ENCODE results near the gene MAP6D1.

Gene MAP6D1

GRCh38 chr3:183807209-183807728 lies 18.1 kb downstream of the MAP6D1 start:
- TF ChIP-seq CTCF (IDR thresholded peaks at IDR 0.05; ENCODE audit: low read depth, low read length, missing control alignments), result no peak
- DNase-seq (ENCODE audit: extremely low read depth, low read depth), result no peak
- H3K4me3 ChIP-seq (replicated peaks; ENCODE audit: low read depth, low read length), result no peak overlapping the region

GRCh38 chr3:183802989-183803388 lies 22.4 kb downstream of the MAP6D1 start:
- no peak for DNase-seq (ENCODE audit: extremely low read depth, low read depth)
- TF ChIP-seq CTCF (IDR thresholded peaks at IDR 0.05; ENCODE audit: low read depth, low read length, missing control alignments), result no peak
- no peak overlapping the region for H3K4me3 ChIP-seq (replicated peaks; ENCODE audit: low read depth, low read length)

GRCh38 chr3:183801601-183802000 lies 23.8 kb downstream of the MAP6D1 start:
- H3K4me3 ChIP-seq (replicated peaks; ENCODE audit: low read depth, low read length), result no peak overlapping the region
- no peak for TF ChIP-seq CTCF (IDR thresholded peaks at IDR 0.05; ENCODE audit: low read depth, low read length, missing control alignments)
- no peak for DNase-seq (ENCODE audit: extremely low read depth, low read depth)

GRCh38 chr3:183800243-183800863 lies 25.0 kb downstream of the MAP6D1 start:
- TF ChIP-seq CTCF (IDR thresholded peaks at IDR 0.05; ENCODE audit: low read depth, low read length, missing control alignments), result no peak
- no peak for DNase-seq (ENCODE audit: extremely low read depth, low read depth)
- no peak overlapping the region for H3K4me3 ChIP-seq (replicated peaks; ENCODE audit: low read depth, low read length)

- no peak overlapping the region for H3K4me3 ChIP-seq (replicated peaks; ENCODE audit: low read depth, low read length)
- no peak for DNase-seq (ENCODE audit: extremely low read depth, low read depth)
- TF ChIP-seq CTCF (IDR thresholded peaks at IDR 0.05; ENCODE audit: low read depth, low read length, missing control alignments), result no peak
Observed at GRCh38 chr3:183799461-183799860, 25.9 kb downstream of the MAP6D1 start.

GRCh38 chr3:183797996-183798395 lies 27.4 kb downstream of the MAP6D1 start:
- no peak overlapping the region for H3K4me3 ChIP-seq (replicated peaks; ENCODE audit: low read depth, low read length)
- TF ChIP-seq CTCF (IDR thresholded peaks at IDR 0.05; ENCODE audit: low read depth, low read length, missing control alignments), result no peak
- no peak for DNase-seq (ENCODE audit: extremely low read depth, low read depth)

- H3K4me3 ChIP-seq (replicated peaks; ENCODE audit: low read depth, low read length), result no peak overlapping the region
- no peak for TF ChIP-seq CTCF (IDR thresholded peaks at IDR 0.05; ENCODE audit: low read depth, low read length, missing control alignments)
- no peak for DNase-seq (ENCODE audit: extremely low read depth, low read depth)
Observed at GRCh38 chr3:183796372-183796771, 29.0 kb downstream of the MAP6D1 start.

All from HFF-Myc (cell line).